Tibial nerve (tissue), 4 donors: ENCODE data around the gene C5AR2. TPM values are rescaled to one million over a fixed set of nuclear protein-coding genes. Genes with fewer than 3 reads are reported as not detected.

Source experiments
- DNase-seq, 2 donors: peaks; one replicate each; pipeline ENCODE4 v3.0.0-alpha.2; 2019; ENCODE audit warnings: low spot score in 2 of 2
- H3K27ac ChIP-seq, 4 donors: fragments of 200-600 bp; sonication (generic) in 3 of 4; one replicate each; pipeline ENCODE4 v1.5.1; 2017 to 2019; ENCODE audit warnings: mild to moderate bottlenecking in 1 of 4
- H3K27me3 ChIP-seq, 2 donors: fragments of 200-600 bp; sonication (generic) in 1 of 2; one replicate each; pipeline versions ENCODE4 v1.5.1 to v1.6.0; 2017 to 2019
- H3K36me3 ChIP-seq, 3 donors: fragments of 200-600 bp; sonication (generic); one replicate each; pipeline ENCODE4 v1.5.1; 2018 to 2019
- H3K4me1 ChIP-seq, 4 donors: fragments of 200-600 bp; sonication (generic) in 3 of 4; one replicate each; pipeline ENCODE4 v1.5.1; 2017 to 2019
- H3K4me3 ChIP-seq, 4 donors: fragments of 200-600 bp; sonication (generic) in 3 of 4; one replicate each; pipeline ENCODE4 v1.5.1; 2017 to 2019; ENCODE audit warnings: mild to moderate bottlenecking in 1 of 4, moderate library complexity in 1 of 4
- H3K9me3 ChIP-seq, 4 donors: fragments of 200-600 bp; sonication (generic) in 3 of 4; one replicate each; pipeline ENCODE4 v1.5.1; 2017 to 2019
- CTCF ChIP-seq, 5 experiments: fragments of 200-600 bp in 3 of 5; fragments of 450-650 bp in 2 of 5; sonication (generic) in 3 of 5; IDR thresholded peaks; one replicate each; pipeline ENCODE4 v1.5.1; 2016 to 2019; ENCODE audit warnings: antibody characterized with exemption in 5 of 5, mild to moderate bottlenecking in 3 of 5, moderate library complexity in 2 of 5
- EP300 ChIP-seq, 2 donors: sonication (generic); formaldehyde crosslinking; IDR thresholded peaks; one replicate each; pipeline ENCODE4 v1.6.1; 2017; ENCODE audit warnings: antibody characterized with exemption in 2 of 2, mild to moderate bottlenecking in 1 of 2
- POLR2A ChIP-seq, 2 donors: fragments of 450-650 bp; IDR thresholded peaks; one replicate each; pipeline ENCODE4 v1.6.1; 2017; ENCODE audit warnings: antibody characterized with exemption in 2 of 2, mild to moderate bottlenecking in 2 of 2, moderate library complexity in 2 of 2
- WGBS, 2 donors: methylation state at CpG; one replicate each; pipeline ENCODE4 v1.1.5; 2018; 5-methylcytosine and 5-hydroxymethylcytosine counted together
- total RNA-seq, 4 donors: library from RNA; depleted of rRNA; stranded (reverse); fragments of >200 nt; gene quantifications; one replicate each; pipeline ENCODE4 v1.1.0, GENCODE V29; 2016

Gene C5AR2
- total RNA-seq, 4 donors from 2014 or later: 1.5 to 11.0 (median 4.7) TPM

GRCh38 chr19:47351548-47351947 is 19.6 kb downstream of the C5AR2 start:
- no peak for DNase-seq
- H3K4me1 ChIP-seq: peaks cover 0 to 34% (median 7%) of the 10 kb centered on the region in 4 donors
- H3K4me3 ChIP-seq: no peak overlapping the region
- 69 to 72% methylated on average over 3 of the region's 3 CpGs for WGBS, 2 donors
- TF ChIP-seq CTCF (IDR thresholded peaks at IDR 0.05) (no peak), EP300 (IDR thresholded peaks at IDR 0.05) (no peak), POLR2A (IDR thresholded peaks at IDR 0.05) (no peak)
- H3K27ac ChIP-seq: no peak overlapping the region
- H3K9me3 ChIP-seq: no peaks in the 10 kb centered on the region
- peaks cover 3 to 47% (median 18%) of the 10 kb centered on the region in 3 donors for H3K36me3 ChIP-seq
- no peaks in the 10 kb centered on the region for H3K27me3 ChIP-seq

GRCh38 chr19:47352095-47352494 is 20.1 kb downstream of the C5AR2 start:
- DNase-seq: no peak
- Histone ChIP-seq H3K27me3 (no peaks in the 10 kb centered on the region), H3K27ac (no peak overlapping the region), H3K9me3 (no peaks in the 10 kb centered on the region), H3K4me1 (peaks cover 0 to 34% (median 7%) of the 10 kb centered on the region in 4 donors), H3K4me3 (no peak overlapping the region), H3K36me3 (peaks cover 3 to 53% (median 20%) of the 10 kb centered on the region in 3 donors)
- no peak for TF ChIP-seq EP300 (IDR thresholded peaks at IDR 0.05)
- no peak for TF ChIP-seq POLR2A (IDR thresholded peaks at IDR 0.05)
- no peak for TF ChIP-seq CTCF (IDR thresholded peaks at IDR 0.05)
- WGBS, 2 donors: 52 to 54% methylated on average over 2 of the region's 2 CpGs

GRCh38 chr19:47353307-47353712 is 21.3 kb downstream of the C5AR2 start:
- Histone ChIP-seq H3K4me1 (peaks cover 0 to 31% (median 7%) of the 10 kb centered on the region in 4 donors), H3K27ac (no peak overlapping the region), H3K4me3 (no peak overlapping the region), H3K27me3 (no peaks in the 10 kb centered on the region), H3K36me3 (peaks cover 5 to 65% (median 28%) of the 10 kb centered on the region in 3 donors), H3K9me3 (peaks cover 0 to 3% (median 0%) of the 10 kb centered on the region in 4 donors)
- WGBS, 2 donors: 90 to 100% methylated on average over 3 to 15 of the region's 24 CpGs
- DNase-seq: no peak
- TF ChIP-seq POLR2A (IDR thresholded peaks at IDR 0.05) (no peak), EP300 (IDR thresholded peaks at IDR 0.05) (no peak), CTCF (IDR thresholded peaks at IDR 0.05) (no peak)

- no peak for TF ChIP-seq EP300 (IDR thresholded peaks at IDR 0.05)
- Histone ChIP-seq H3K4me1 (peaks cover 0 to 1% (median 0%) of the 10 kb centered on the region in 4 donors), H3K27me3 (no peaks in the 10 kb centered on the region), H3K9me3 (peaks cover 0 to 3% (median 0%) of the 10 kb centered on the region in 4 donors), H3K36me3 (peaks cover 5 to 100% (median 46%) of the 10 kb centered on the region in 3 donors), H3K4me3 (no peak overlapping the region), H3K27ac (no peak overlapping the region)
- 95 to 96% methylated on average over 6 of the region's 6 CpGs for WGBS, 2 donors
- no peak for DNase-seq
These were observed 24.9 kb downstream of the C5AR2 start for GRCh38 chr19:47356900-47357299.

- H3K27me3 ChIP-seq: no peaks in the 10 kb centered on the region
- H3K27ac ChIP-seq: no peak overlapping the region
- no peak for DNase-seq
- H3K36me3 ChIP-seq: peaks cover 5 to 100% (median 53%) of the 10 kb centered on the region in 3 donors
- H3K4me3 ChIP-seq: no peak overlapping the region
- TF ChIP-seq CTCF (IDR thresholded peaks at IDR 0.05) (no peak), EP300 (IDR thresholded peaks at IDR 0.05) (no peak), POLR2A (IDR thresholded peaks at IDR 0.05) (no peak)
- H3K9me3 ChIP-seq: peaks cover 0 to 3% (median 0%) of the 10 kb centered on the region in 4 donors
- H3K4me1 ChIP-seq: no peaks in the 10 kb centered on the region
- 86 to 95% methylated on average over 8 to 25 of the region's 28 CpGs for WGBS, 2 donors
These were observed 26.1 kb downstream of the C5AR2 start for GRCh38 chr19:47357788-47358680.
